Posterior cingulate gyrus (tissue), 11 donors: ENCODE data around the gene SHOC2.
"Not testable (repeated sequence)": the region's sequence is repeated elsewhere in the genome, so short reads cannot be mapped to it uniquely, and the experiment has no call there.

Source experiments
- DNase-seq, 10 donors: peaks; one replicate each; pipeline versions ENCODE4 v3.0.0 to v3.0.0-alpha.2; 2020 to 2021; ENCODE audit warnings: mixed read lengths in 3 of 10
- intact Hi-C: fragments of 100-400 bp; cut with DNase I; formaldehyde crosslinking; loops from one replicate; pipeline ENCODE4 v1.15.1; 2023

The SHOC2 gene

DNA sequence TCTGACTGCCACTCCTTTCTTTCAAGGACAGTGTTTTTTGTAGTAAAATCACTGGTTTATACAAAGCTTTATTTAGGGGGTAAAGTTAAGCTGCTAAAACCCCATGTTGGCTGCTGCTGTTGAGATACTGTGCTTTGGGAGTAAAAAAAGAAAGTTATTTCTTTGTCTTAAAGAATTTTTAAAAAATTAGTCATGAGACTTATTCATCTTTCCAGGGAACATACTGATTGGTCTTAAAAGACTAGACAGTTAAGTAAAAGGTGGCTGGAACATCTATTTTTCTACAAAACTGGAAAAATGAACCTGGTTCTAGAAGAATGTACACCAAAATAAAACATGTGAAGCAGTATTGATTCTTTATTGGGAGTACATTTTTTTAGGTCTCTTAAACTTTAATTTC is 21.0 kb upstream of the SHOC2 start:
- intact Hi-C loops = loop anchor here (10.0 kb wide), 1 partner anchor 284 kb away; no protein-coding TSS in a partner anchor
- no peak for DNase-seq

GRCh38 chr10:110900983-110901382 is 18.4 kb upstream of the SHOC2 start:
- intact Hi-C loops = no loop called here
- no peak for DNase-seq

DNA sequence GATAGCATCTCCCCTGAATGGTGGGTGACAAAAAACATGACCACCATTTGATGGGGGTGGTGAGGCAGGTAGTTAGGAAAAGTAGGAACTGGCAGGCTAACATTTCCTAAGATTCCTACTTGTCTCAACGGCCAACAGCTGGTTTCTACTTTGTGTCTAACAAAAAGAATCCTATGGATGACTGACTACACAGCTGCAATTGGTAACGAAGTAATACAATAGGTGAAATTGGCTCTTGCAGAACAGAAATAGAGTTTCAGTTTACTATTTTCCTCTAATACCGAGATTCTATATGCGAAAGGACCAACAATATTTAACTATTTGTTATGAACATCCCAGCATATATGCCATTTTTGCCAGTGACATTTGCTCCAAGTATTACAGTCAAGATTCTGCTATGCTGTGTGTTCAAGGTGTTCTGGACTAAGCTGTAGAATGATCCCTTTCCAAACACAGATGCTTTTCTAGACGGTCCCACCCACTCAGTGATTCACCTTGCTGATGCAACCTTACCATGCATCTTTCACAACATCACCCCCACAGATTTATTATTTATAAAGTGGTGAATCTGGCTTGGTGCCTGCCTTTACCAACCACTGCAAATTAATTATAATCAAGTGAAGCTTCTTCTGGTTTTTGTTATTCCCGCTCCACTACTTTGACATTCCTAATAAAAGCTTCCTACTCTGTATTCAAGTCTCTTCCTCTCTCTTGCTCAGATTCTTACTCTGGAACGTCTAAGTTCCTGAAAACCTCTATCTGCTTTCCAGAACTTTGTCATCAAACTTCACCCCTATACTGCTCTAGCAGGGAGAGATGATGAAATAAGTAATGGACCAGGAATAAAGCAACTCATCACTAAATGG is 17.2 kb upstream of the SHOC2 start:
- no peak for DNase-seq
- intact Hi-C loops = no loop called here

GRCh38 chr10:110903280-110904278 is 15.8 kb upstream of the SHOC2 start:
- DNase-seq = peak in 1 of 10 donors; percentile 35
- intact Hi-C loops = no loop called here

GRCh38 chr10:110910138-110910537 is 9.3 kb upstream of the SHOC2 start:
- no peak for DNase-seq
- intact Hi-C loops = no loop called here

- intact Hi-C loops = no loop called here
- DNase-seq = no peak
Observed at GRCh38 chr10:110912374-110912773, 7.0 kb upstream of the SHOC2 start.

DNA sequence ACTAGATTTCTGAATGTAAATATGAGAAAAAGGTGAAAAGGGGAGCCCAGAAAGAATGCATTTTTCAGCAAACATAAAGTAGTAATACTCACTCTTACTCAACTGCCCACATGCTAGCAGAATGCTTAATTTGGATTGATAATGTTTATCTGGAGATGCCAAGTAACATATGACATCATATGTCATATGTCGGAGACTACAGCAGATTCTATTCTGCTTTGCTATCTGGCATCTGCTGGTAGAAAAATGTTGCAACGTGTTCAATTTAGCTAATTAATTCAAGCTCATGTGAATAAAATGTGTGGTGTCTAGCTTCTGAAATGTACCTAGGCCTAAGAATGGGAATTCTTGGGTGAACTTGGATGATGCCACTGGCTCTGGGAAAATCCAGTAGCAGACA is 5.0 kb upstream of the SHOC2 start:
- intact Hi-C loops = no loop called here
- no peak for DNase-seq

GRCh38 chr10:110915035-110915434 is 4.4 kb upstream of the SHOC2 start:
- no peak for DNase-seq
- intact Hi-C loops = no loop called here

- intact Hi-C loops, DNase-seq: not testable (repeated sequence)
Observed at GRCh38 chr10:110915600-110915999, 3.8 kb upstream of the SHOC2 start.

DNA sequence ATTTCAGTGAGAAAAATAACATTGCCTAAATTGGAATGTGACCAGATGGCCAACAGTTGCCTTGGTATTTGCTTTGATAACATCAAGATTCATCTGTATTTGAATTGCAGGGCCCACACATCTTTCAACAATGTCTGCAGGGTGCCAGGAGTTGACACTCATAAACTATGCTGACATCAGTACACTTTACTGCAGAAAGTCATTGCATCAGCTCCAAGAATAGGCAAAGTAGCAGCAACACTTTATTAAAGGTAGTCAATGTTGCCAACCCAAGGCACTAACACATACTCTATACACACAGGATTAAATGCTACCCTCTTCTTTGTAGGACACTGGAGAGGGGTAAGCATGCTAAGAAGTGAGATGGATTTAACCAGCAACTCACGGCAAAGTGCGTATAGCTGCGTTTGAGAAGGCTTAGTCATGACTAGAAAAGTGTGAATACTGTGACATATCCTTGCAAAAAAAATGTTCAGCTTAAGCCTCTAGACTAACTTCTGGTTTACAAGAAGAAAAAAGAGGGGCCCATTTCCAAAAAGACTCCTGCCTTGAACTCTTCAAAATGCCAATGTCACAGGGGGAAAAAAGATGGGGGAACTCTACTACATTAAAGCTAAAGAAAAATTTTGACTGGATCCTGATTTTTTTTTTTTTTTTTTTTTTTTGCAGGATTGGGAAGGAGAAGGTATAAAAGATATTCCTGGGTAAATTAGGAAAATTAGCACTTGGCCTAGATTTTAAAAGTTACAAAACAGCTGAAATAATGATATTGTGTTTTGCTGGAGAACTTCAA is 2.7 kb upstream of the SHOC2 start:
- intact Hi-C loops = no loop called here
- DNase-seq = no peak

DNA sequence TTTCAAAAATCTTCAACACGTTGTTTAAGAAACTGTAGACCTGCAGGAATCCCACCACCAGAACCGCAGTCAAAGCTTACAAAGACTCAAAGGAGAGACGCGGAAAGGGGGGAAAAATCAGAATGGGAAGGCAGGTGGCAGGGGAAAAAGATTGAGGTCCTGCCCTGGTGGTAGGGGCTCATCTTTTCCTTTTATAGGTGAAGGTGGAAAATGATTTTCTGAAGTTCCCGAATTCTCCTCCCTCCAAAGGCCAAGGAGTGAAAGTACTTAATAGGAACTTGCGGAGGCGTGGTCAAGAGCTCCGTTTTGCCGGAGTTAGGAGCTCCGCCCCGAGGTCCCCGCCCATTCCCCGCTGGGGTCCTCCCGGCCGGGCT is 1.1 kb upstream of the SHOC2 start:
- peak in 8 of 10 donors; percentile 67 to 98 (median 82) for DNase-seq
- intact Hi-C loops = loop anchor here (1.0 to 2.0 kb wide), 2 partner anchors 23 to 44 kb away; no protein-coding TSS in a partner anchor

DNA sequence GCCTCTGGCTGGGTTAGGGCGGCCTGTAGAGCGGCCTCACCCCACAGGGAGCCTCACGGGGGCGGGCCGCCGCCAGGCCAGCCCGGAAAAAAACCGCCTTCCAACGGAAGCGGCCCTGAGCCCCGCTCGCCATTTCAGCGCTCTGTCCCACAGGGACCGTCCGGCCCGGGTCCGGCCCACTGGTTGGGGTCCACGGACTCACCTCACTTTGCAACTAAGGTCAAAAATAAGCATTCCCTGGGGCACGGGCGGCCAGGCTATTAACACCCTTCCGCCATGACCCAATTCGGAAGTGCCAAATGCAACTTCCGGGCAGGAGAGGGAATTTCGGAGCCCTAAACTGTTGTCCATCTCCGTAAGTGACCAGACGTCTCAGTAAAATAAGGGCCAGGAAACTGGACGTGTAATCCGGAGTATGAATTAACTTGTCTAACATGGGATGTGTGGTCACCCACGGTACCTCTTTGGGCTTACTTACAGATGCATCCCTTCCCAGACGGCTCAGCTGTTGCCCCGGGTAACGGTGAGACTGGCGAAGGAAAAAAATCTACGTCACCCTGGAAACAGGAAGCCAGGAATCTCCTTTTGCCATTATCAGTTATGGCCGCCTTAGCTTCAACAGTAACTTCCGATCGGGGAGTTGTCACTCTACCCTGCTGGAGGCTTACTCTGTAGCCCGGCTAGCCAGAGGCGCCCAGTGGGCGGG is 608 bp upstream of the SHOC2 start, which contains the start of gene BBIP1:
Gene BBIP1, minus strand, starts transcription at position 538 of the 706 bp plus-strand sequence. CDS start 1,023 bp downstream, outside the sequence.
- intact Hi-C loops = loop anchor here (1.0 to 2.0 kb wide), 2 partner anchors 24 to 44 kb away; no protein-coding TSS in a partner anchor
- DNase-seq = peak in 2 of 10 donors; percentile 78 to 81

- intact Hi-C loops = loop anchor here (2.0 kb wide), 1 partner anchor 25 kb away; no protein-coding TSS in a partner anchor
- peak in 6 of 10 donors; percentile 16 to 86 (median 44) for DNase-seq
Observed at GRCh38 chr10:110919971-110920881, 822 bp downstream of the SHOC2 start.

GRCh38 chr10:110923856-110924493 is 4.6 kb downstream of the SHOC2 start:
- intact Hi-C loops = no loop called here
- DNase-seq = no peak

GRCh38 chr10:110927461-110927860 is 8.1 kb downstream of the SHOC2 start:
- DNase-seq = no peak
- intact Hi-C loops = no loop called here

- intact Hi-C loops = no loop called here
- DNase-seq = no peak
Observed at GRCh38 chr10:110931769-110932381, 12.5 kb downstream of the SHOC2 start.

- no peak for DNase-seq
- intact Hi-C loops = no loop called here
Observed at GRCh38 chr10:110932505-110933180, 13.2 kb downstream of the SHOC2 start.
